ENCODE results near the gene FHL3. TPM values are rescaled to one million over a fixed set of nuclear protein-coding genes. Genes with fewer than 3 reads are reported as not detected.
A peak's percentile ranks its signal among the peaks of the same experiment; 100 is the strongest.

FHL3 gene
- total and polyA plus RNA-seq, 10 donors: 8.6 to 39.9 (median 16.3) TPM

DNA sequence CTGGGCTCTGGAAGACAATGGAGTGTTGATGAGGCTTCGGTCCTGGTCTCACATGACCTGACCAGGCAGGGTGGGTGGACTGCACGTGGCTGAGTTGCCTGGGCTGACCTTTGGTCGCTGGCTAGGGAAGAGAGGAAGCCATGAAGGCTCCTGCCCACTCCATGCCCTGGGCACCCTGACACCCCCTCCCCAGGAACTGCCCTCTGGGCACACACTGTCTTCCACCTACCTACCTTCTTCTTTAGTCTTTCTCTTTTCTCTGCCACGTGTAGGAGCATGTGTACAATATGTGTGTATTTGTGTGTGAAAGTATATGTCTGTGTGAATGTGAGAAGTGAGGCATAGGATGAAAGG, 26.2 kb upstream of the FHL3 start:
- H3K27me3 ChIP-seq (replicated peaks in 1 of 7): peaks cover 0 to 26% (median 0%) of the 10 kb centered on the region in 7 donors
- peaks cover 0 to under 1% (median 0%) of the 10 kb centered on the region in 6 donors for H3K36me3 ChIP-seq
- intact Hi-C loops (cut with DNase I; ENCODE audit: low total_unique reads): loop anchor here (10.0 kb wide), 1 partner anchor 803 kb away; no protein-coding TSS in a partner anchor
- no peak for DNase-seq
- no peaks in the 10 kb centered on the region for H3K9me3 ChIP-seq
- no peak for TF ChIP-seq POLR2AphosphoS5 (IDR thresholded peaks at IDR 0.05)
- no peak for TF ChIP-seq POLR2A (IDR thresholded peaks at IDR 0.05)
- TF ChIP-seq, protein P1, sequence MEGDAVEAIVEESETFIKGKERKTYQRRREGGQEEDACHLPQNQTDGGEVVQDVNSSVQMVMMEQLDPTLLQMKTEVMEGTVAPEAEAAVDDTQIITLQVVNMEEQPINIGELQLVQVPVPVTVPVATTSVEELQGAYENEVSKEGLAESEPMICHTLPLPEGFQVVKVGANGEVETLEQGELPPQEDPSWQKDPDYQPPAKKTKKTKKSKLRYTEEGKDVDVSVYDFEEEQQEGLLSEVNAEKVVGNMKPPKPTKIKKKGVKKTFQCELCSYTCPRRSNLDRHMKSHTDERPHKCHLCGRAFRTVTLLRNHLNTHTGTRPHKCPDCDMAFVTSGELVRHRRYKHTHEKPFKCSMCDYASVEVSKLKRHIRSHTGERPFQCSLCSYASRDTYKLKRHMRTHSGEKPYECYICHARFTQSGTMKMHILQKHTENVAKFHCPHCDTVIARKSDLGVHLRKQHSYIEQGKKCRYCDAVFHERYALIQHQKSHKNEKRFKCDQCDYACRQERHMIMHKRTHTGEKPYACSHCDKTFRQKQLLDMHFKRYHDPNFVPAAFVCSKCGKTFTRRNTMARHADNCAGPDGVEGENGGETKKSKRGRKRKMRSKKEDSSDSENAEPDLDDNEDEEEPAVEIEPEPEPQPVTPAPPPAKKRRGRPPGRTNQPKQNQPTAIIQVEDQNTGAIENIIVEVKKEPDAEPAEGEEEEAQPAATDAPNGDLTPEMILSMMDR (IDR thresholded peaks at IDR 0.05 in 8 of 11, conservative IDR thresholded peaks at IDR 0.05 in 3 of 11): no peak
- 63 to 70% (median 69%) methylated on average over 4 of the region's 4 CpGs for WGBS, 5 donors
- H3K4me3 ChIP-seq: no peak overlapping the region
- H3K4me1 ChIP-seq: peaks cover 17 to 51% (median 44%) of the 10 kb centered on the region in 6 donors
- peak overlapping the region in 1 of 8 donors; percentile 54 for H3K27ac ChIP-seq

DNA sequence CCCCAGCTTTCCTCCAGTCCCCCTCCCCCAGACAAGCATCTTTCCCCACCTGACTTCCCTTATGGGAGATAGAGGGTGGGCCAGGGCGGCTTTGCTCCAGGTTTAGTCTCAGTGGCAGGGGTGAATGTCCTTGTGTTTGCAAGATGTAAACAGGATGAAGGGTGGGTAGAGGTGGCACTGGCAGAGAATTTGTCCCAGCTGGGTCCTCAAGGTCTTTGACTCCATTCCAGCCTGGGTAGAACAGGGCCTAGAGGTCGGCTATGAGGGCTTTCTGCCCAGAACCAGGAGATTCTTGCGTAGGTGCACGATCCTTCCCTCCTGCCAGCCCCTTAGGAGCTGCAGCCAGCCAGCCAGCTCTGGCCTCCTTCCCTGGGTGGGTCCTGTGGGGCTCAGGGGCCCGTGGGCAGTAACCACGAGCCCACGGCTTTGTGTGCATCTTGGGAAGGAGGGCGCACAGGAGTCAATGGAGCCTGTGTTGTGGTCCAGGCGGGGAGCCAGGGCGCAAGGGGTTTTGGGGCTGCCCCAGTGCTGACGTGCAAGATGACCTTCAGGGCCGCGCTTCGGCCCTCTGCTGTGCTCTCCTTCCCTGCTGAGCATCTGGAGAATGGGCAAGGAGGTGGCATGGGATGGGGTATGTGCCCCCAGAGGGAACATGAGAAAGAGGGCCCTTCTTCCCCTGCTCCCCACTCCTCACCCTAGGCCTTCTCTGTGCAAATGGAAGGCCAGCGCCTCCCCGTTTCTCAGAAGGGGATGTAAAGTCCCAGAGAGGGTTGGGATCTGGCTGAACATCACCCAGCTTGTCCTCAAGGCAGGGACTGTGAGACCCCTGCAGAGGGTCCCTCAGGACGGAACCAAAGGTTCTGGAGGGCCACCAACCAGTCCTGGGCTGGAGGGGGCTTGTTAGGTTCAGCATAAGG, 25.5 kb upstream of the FHL3 start:
- WGBS, 5 donors: 62 to 78% (median 73%) methylated on average over 10 to 17 of the region's 17 CpGs

DNA sequence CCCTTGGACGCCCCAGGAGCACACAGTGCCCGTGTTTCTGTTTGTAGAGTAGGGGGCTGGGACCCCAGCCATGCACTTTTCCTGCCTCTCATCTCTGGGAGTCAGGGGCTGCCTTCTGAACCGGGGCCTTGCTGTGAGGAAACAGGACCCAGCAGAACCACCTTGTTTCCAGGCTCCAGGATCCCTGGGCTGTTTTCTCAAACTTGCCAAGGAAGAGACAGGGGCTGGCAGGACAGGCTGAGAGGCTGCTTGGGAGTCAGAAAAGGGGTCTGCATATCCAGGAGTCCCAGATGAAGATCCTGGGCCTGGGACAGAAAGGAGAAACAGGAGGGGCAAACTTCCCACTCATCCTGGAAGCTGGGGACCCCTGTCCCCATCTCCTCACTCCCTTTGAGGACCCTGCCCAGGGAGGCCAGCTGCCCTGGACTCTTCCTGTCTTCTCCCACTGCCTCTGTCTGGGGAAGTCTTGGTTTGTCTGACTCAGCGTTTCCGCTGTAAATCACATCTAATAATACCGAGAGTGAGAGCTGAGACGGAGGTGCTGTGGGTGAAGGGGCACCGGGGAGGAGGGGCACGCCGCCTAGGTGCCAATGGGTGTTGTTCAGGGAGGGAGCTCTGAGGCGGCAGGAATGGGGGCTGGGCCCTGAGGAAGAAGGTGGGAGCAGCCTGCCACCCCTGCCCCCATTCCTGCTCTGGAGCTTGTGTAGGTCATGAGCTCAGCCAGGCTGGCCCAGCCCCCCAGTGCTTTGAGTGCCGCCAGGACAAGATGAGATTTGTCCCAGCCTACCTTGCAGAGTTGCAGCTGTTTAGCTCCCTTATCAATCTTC, 24.6 kb upstream of the FHL3 start:
- peaks cover 0 to 23% (median 0%) of the 10 kb centered on the region in 7 donors for H3K27me3 ChIP-seq (replicated peaks in 1 of 7)
- H3K4me1 ChIP-seq: peaks cover 18 to 59% (median 48%) of the 10 kb centered on the region in 6 donors
- DNase-seq: no peak
- intact Hi-C loops (cut with DNase I; ENCODE audit: low total_unique reads): loop anchor here (10.0 kb wide), 2 partner anchors 785 to 805 kb away; no protein-coding TSS in a partner anchor
- H3K9me3 ChIP-seq: no peaks in the 10 kb centered on the region
- peak overlapping the region in 1 of 8 donors; percentile 43 for H3K4me3 ChIP-seq
- H3K36me3 ChIP-seq: peaks cover 4 to 16% (median 13%) of the 10 kb centered on the region in 6 donors
- TF ChIP-seq, protein P1 (IDR thresholded peaks at IDR 0.05 in 8 of 11, conservative IDR thresholded peaks at IDR 0.05 in 3 of 11): no peak
- TF ChIP-seq POLR2AphosphoS5 (IDR thresholded peaks at IDR 0.05): peak in 2 of 3 donors; percentile 31 to 46
- H3K27ac ChIP-seq: peak overlapping the region in 3 of 8 donors; percentile 18 to 54 (median 42)
- WGBS, 5 donors: 13 to 22% (median 18%) methylated on average over 11 to 12 of the region's 12 CpGs

More for the DNA sequence above, 25.5 kb upstream of the FHL3 start:
- peaks cover 0 to 26% (median 0%) of the 10 kb centered on the region in 7 donors for H3K27me3 ChIP-seq (replicated peaks in 1 of 7)
- intact Hi-C loops (cut with DNase I; ENCODE audit: low total_unique reads): loop anchor here (10.0 kb wide), 1 partner anchor 804 kb away; no protein-coding TSS in a partner anchor
- TF ChIP-seq, protein P1 (IDR thresholded peaks at IDR 0.05 in 8 of 11, conservative IDR thresholded peaks at IDR 0.05 in 3 of 11): no peak
- TF ChIP-seq POLR2AphosphoS5 (IDR thresholded peaks at IDR 0.05): no peak
- TF ChIP-seq POLR2A (IDR thresholded peaks at IDR 0.05): no peak
- DNase-seq: no peak
- H3K36me3 ChIP-seq: peaks cover 0 to 7% (median 3%) of the 10 kb centered on the region in 6 donors
- peak overlapping the region in 3 of 8 donors; percentile 18 to 54 (median 42) for H3K27ac ChIP-seq
- H3K4me1 ChIP-seq: peaks cover 18 to 58% (median 48%) of the 10 kb centered on the region in 6 donors
- no peaks in the 10 kb centered on the region for H3K9me3 ChIP-seq
- peak overlapping the region in 1 of 8 donors; percentile 43 for H3K4me3 ChIP-seq

All from spleen (tissue), 11 donors.